Stimulated activated naive CD8-positive, alpha-beta T cell treated with anti-CD3 and anti-CD28 coated beads, Interleukin-15, Interleukin-2, amounts not matched to agents 100 ng/mL and 50 ng/mL, for 24 hours (primary cell): Measurements from ENCODE around the gene MTX1.
"Not testable (repeated sequence)": the region's sequence is repeated elsewhere in the genome, so short reads cannot be mapped to it uniquely, and the experiment has no call there.

Source experiments
- H3K27ac Mint-ChIP-seq: one replicate; pipeline ENCODE4 v1.8.0; 2021; ENCODE audit warnings: mild to moderate bottlenecking, mixed read lengths
- H3K27me3 Mint-ChIP-seq: one replicate; pipeline ENCODE4 v1.8.0; 2021; ENCODE audit warnings: mixed read lengths
- H3K36me3 Mint-ChIP-seq: one replicate; pipeline ENCODE4 v1.8.0; 2021; ENCODE audit warnings: low read depth, mixed read lengths
- H3K4me1 Mint-ChIP-seq: one replicate; pipeline ENCODE4 v1.8.0; 2021; ENCODE audit warnings: low read depth, mixed read lengths
- H3K4me3 Mint-ChIP-seq: one replicate; pipeline ENCODE4 v1.8.0; 2021; ENCODE audit warnings: mild to moderate bottlenecking, mixed read lengths
- H3K9me3 Mint-ChIP-seq: one replicate; pipeline ENCODE4 v1.8.0; 2021; ENCODE audit warnings: mixed read lengths

MTX1 gene

DNA sequence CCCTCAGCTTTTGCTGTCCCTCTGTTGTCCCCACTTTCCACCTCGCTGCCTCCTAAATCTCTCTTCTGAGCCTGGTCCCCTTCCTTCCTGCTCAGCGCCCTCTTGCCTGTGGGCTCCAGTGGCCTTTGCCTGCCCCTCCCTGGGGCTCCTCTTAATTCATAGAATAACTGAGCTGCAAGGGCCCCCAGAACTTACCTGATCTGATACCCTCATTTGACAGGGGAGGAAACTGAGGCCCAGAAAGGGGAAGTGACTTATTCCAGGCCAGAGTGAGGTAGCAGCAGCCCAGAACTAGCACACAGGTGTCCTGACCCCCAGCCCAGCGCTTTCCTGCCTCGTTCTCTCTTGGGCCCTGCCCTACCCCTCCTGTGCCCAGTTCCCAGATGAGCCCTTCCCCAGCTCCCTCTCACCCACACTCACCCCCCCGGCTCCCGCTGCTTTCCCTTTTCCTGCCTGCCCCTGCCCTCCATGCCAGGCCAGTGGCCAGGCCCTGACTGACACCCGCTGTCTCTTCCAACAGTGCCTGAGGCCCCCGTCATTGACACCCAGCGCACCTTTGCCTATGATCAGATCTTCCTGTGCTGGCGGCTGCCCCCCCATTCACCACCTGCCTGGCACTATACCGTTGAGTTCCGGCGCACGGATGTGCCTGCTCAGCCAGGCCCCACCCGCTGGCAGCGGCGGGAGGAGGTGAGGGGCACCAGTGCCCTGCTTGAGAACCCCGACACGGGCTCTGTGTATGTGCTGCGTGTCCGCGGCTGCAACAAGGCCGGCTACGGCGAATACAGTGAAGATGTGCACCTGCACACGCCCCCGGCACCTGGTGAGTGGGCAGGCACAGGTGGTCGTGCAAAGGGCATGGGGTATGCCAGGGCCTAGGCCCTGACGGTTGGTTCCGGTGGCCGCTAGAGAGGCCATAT is 29.1 kb upstream of the MTX1 start:
- Mint-ChIP-seq H3K36me3 (peaks cover 8% of the 10 kb centered on the region), H3K27me3 (no peaks in the 10 kb centered on the region), H3K4me1 (peaks cover 26% of the 10 kb centered on the region), H3K9me3 (no peaks in the 10 kb centered on the region), H3K4me3 (no peak overlapping the region), H3K27ac (no peak overlapping the region)

DNA sequence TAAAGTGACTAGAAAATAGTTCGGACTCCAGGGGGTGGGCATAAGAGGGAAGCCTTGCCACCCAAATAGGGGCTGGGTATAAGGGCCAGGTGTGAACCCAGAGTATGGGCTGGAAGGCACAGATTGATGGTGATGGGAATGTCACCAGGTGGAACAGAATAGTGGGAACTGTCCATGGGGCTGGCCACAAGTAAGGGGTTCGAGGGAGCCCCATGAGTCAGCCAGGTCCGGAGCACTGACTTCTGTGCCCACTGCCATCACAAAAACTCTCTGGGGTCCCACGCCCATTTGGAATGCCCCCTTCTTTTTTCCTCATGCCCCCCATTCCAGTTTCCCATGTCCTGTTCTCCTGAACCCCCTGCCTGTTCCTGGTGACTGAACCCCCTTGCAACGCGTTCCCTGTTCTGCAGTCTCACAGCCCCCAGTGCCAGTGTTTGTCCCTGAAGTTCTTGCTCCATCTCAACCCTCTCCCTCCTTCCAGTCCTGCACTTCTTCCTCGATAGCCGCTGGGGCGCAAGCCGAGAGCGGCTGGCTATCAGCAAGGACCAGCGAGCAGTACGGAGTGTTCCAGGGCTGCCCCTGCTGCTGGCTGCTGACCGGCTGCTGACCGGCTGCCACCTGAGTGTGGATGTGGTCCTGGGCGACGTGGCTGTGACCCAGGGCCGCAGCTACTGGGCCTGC is 27.0 kb upstream of the MTX1 start:
- no peaks in the 10 kb centered on the region for H3K27me3 Mint-ChIP-seq
- H3K9me3 Mint-ChIP-seq: no peaks in the 10 kb centered on the region
- no peak overlapping the region for H3K4me3 Mint-ChIP-seq
- peaks cover 8% of the 10 kb centered on the region for H3K36me3 Mint-ChIP-seq
- no peak overlapping the region for H3K27ac Mint-ChIP-seq
- peaks cover 12% of the 10 kb centered on the region for H3K4me1 Mint-ChIP-seq

DNA sequence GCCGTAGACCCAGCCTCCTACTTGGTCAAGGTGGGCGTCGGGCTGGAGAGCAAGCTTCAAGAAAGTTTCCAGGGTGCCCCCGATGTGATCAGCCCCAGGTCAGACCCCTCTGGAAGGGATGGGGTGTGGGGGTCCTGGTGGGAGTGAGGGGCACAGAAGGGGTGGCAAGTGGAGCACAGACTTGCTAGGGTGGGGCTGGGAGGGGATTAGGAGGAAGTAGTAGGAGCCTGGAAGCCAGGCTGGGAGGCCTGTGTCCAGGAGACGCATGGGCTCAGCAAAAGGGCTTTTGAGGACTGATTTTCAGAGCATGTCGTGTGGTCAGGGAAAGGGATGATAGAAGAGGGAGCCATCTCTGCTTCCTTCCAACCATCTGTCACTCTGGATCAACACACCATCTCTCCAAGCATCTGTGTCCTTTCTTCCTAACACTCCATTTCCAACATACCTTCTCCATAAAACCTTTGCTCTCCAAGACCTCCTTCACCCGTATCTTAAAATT is 26.4 kb upstream of the MTX1 start:
- Mint-ChIP-seq H3K36me3 (peaks cover 8% of the 10 kb centered on the region), H3K27me3 (no peaks in the 10 kb centered on the region), H3K9me3 (no peaks in the 10 kb centered on the region), H3K4me3 (no peak overlapping the region), H3K27ac (no peak overlapping the region), H3K4me1 (peaks cover 6% of the 10 kb centered on the region)

DNA sequence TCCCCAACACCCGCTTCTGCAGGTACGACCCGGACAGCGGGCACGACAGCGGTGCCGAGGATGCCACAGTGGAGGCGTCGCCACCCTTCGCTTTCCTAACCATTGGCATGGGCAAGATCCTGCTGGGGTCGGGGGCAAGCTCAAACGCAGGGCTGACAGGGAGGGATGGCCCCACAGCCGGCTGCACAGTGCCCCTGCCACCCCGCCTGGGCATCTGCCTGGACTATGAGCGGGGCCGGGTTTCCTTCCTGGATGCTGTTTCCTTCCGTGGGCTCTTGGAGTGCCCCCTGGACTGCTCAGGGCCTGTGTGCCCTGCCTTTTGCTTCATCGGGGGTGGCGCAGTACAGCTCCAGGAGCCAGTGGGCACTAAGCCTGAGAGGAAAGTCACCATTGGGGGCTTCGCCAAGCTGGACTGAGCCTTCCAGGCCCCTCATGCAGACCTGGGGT is 24.7 kb upstream of the MTX1 start:
- Mint-ChIP-seq H3K4me3 (no peak overlapping the region), H3K27ac (no peak overlapping the region), H3K36me3 (no peaks in the 10 kb centered on the region), H3K27me3 (no peaks in the 10 kb centered on the region), H3K9me3 (no peaks in the 10 kb centered on the region), H3K4me1 (peaks cover 9% of the 10 kb centered on the region)

DNA sequence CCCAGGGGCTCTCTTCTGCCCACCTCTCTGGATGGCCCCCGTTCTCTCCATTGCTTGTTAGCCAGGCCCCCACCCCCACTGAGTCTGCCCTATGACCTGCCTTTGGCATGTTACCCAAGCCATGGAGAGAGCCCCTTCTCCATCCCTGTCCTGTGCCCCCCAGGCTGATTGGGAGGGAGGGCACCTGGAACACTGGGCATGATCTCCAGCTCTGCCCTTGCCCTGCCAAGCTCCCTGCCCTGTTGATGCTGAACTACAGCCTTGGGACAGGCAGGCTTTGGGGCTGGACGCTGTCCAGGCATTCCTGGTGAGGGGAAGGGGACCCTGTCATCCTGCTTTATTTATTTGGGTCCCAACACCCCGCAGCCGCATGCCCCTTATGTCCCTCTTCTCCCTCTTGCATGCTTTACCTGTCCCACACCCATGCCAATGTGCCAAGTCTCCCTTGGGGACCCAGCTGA is 24.1 kb upstream of the MTX1 start:
- no peaks in the 10 kb centered on the region for H3K36me3 Mint-ChIP-seq
- H3K27me3 Mint-ChIP-seq: no peaks in the 10 kb centered on the region
- no peak overlapping the region for H3K27ac Mint-ChIP-seq
- peaks cover 9% of the 10 kb centered on the region for H3K4me1 Mint-ChIP-seq
- no peaks in the 10 kb centered on the region for H3K9me3 Mint-ChIP-seq
- H3K4me3 Mint-ChIP-seq: no peak overlapping the region

DNA sequence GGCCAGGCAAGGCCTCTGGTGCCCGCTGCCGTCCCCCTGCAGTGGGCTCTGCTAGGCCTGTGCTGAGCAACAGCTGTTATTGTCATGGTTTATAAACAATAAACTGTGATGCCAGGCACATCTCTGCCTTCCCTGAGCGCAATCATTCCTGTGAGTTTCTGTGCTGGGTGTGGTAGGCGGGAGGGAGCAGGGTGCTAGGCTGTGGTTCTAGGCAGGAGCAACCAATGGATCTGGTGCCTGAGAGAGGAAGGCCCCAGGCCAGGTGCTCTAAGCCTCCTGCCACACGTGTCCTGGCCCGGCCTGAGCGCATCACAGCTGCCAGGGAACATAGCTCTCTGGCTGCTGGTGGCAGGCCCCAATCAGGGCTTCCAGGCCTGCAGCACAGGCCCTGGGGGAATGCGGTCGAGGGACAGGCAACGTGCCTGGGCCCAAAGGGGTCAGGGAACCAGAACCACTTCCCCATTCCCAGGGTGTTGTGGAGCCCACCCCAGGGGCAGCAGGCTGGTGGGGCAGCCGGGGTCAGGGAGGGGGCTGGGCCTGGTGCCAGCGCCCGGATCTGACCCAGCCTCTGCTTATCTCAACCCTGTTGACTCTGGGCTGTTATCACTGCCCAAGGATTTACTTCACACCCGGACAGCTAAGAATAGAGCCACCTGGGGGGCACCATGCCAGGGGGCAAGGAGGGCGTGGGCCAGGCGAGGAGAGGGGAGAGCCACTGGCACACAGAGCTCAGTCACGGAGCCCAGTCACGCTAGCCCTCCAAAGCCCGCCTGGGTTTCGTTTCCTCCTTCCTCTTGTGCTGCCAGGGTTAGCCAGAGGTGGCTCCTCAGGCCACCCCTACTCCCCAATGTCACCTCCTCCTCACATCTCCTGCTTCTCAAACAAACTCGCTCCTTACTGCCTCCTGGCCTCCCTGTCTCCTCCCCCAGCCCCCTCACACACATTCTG is 23.4 kb upstream of the MTX1 start:
- Mint-ChIP-seq H3K4me1 (peaks cover 9% of the 10 kb centered on the region), H3K4me3 (no peak overlapping the region), H3K9me3 (no peaks in the 10 kb centered on the region), H3K36me3 (no peaks in the 10 kb centered on the region), H3K27ac (no peak overlapping the region), H3K27me3 (no peaks in the 10 kb centered on the region)

DNA sequence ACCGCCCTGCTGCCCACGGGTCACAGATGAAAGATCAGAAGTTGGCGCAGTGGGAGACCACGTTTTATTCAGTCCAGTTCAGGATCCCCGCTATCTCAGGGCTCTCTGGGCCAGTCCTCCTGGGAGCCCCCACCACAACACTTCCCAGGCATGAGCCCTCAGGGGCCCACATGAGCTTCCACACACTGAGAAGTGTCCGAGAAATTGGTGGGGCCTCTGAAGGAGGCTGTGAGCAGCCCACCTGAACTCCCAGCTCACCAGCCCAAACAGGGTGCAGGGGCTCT is 22.8 kb upstream of the MTX1 start:
- no peak overlapping the region for H3K4me3 Mint-ChIP-seq
- peaks cover 9% of the 10 kb centered on the region for H3K4me1 Mint-ChIP-seq
- no peak overlapping the region for H3K27ac Mint-ChIP-seq
- H3K27me3 Mint-ChIP-seq: no peaks in the 10 kb centered on the region
- H3K36me3 Mint-ChIP-seq: no peaks in the 10 kb centered on the region
- H3K9me3 Mint-ChIP-seq: no peaks in the 10 kb centered on the region

DNA sequence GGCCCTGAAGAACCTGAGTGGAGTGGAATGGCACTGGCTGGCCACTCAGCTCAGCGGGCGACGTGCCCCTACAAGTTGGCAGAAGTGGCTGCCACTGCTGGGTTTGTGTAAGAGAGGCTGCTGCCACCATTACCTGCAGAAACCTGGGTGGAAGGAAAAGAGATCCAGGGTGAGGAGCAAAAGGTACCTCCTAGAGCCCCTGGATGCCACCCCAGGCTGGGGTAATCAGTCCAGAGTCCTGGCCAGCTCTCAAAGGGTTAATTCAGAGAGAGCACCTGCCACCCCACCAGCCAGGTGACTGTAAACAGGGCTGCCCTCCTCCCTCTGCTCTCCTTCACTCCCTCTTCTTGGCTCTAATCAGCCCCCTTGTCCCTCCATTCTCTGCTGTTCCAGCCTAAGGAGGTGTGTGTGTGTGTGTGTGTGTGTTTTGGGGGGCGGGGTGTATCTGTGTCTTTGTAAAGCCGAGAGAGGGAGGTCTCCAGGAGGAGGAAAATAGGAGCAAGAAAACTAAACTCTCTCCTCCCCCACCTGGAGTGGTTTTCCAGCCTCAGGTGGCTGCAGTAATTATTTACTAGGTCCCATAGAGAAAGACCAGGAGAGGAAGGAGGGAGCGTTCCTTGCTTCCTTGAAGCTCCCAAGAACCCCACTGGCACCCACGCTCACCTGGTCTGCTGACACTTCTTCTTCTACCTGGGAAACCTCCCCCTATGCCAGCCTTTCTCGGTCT is 22.3 kb upstream of the MTX1 start:
- no peak overlapping the region for H3K27ac Mint-ChIP-seq
- H3K4me3 Mint-ChIP-seq: no peak overlapping the region
- H3K4me1 Mint-ChIP-seq: peaks cover 9% of the 10 kb centered on the region
- no peaks in the 10 kb centered on the region for H3K27me3 Mint-ChIP-seq
- no peaks in the 10 kb centered on the region for H3K36me3 Mint-ChIP-seq
- H3K9me3 Mint-ChIP-seq: no peaks in the 10 kb centered on the region

DNA sequence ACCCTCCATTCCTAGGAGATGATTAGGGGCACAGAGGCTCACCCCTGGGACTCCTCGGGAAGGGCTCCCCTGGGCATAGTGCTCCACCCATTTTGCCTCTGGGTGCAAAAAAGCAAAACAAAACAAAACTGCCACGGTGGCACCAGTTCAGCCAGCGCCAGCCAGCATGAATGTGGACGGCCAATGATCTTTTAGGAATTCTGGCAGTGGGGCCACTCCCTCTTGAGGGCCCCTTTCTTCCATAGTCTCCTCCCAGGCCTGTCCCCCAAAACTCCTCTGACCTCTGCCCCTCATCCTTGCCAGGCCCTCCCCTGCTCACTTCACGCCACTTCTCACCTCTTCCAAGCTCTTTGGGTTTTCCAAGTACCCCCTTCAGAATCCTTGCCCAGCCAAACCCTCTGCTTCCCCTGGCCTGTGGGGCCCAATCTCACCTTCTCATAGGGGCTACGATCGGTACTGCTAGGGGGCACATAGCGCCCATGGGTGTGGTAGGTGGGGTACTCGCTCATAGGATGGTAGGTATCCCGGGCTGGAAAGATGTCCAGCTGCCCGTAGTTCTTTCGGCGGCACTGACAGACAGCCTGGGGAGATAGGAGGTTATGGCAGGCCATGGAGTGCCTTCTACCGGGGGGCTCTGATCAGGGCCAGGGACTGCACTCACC is 21.6 kb upstream of the MTX1 start:
- Mint-ChIP-seq H3K27ac (no peak overlapping the region), H3K4me1 (peaks cover 10% of the 10 kb centered on the region), H3K4me3 (no peak overlapping the region), H3K9me3 (no peaks in the 10 kb centered on the region), H3K36me3 (no peaks in the 10 kb centered on the region), H3K27me3 (no peaks in the 10 kb centered on the region)

DNA sequence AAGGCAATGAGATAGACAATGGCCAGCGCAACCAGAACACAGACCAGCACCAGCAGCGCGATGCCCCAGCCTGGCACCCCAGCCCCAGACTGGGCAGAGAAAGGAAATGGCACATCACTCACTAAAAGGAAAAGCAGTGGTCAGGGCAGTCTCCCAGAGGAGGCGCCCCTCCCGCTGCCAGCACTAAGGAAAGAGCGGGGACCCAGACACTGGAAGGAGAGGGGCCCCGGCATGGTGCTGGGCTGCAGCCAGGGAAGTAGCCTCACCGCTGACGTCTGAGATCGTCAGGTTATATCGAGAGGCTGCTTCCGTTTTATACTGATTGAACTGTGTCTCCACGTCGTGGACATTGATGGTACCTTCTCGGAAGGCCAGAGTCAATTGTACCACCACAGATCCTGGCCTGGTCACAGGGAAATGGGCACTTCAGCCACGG is 21.0 kb upstream of the MTX1 start:
- Mint-ChIP-seq H3K9me3 (no peaks in the 10 kb centered on the region), H3K36me3 (no peaks in the 10 kb centered on the region), H3K27me3 (no peaks in the 10 kb centered on the region), H3K4me1 (peaks cover 15% of the 10 kb centered on the region), H3K27ac (no peak overlapping the region), H3K4me3 (no peak overlapping the region)

DNA sequence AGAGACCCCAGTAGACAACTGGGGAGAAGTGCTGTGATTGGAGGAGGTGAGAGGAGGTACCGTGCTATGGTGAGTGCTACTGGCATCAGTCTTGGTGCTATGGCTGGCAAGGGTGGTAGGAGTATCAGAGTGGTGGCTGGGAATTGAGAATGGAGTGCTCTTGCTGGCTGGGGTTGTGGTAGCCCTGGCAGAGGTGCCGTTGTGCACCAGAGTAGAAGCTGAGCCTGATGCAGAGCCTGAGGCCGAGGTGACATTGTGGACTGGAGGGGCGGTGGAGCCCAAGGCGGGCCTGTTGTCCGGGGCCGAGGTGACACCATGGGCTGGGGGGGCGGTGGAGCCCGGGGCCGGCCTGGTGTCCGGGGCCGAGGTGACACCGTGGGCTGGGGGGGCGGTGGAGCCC is 20.2 kb upstream of the MTX1 start:
- Mint-ChIP-seq H3K9me3 (no peaks in the 10 kb centered on the region), H3K27ac (peak overlapping the region; percentile 28), H3K4me1 (peaks cover 21% of the 10 kb centered on the region), H3K27me3 (no peaks in the 10 kb centered on the region), H3K4me3 (no peak overlapping the region), H3K36me3 (no peaks in the 10 kb centered on the region)

DNA sequence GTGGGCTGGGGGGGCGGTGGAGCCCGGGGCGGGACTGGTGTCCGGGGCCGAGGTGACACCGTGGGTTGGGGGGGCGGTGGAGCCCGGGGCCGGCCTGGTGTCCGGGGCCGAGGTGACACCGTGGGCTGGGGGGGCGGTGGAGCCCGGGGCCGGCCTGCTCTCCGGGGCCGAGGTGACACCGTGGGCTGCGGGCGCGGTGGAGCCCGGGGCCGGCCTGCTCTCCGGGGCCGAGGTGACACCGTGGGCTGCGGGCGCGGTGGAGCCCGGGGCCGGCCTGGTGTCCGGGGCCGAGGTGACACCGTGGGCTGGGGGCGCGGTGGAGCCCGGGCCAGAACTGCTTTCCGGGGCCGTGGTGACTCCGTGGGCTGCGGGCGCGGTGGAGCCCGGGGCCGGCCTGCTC is 18.6 kb upstream of the MTX1 start:
- H3K4me3 Mint-ChIP-seq, H3K9me3 Mint-ChIP-seq, H3K27ac Mint-ChIP-seq, H3K36me3 Mint-ChIP-seq, H3K27me3 Mint-ChIP-seq: not testable (repeated sequence)
- peaks cover 31% of the 10 kb centered on the region for H3K4me1 Mint-ChIP-seq

DNA sequence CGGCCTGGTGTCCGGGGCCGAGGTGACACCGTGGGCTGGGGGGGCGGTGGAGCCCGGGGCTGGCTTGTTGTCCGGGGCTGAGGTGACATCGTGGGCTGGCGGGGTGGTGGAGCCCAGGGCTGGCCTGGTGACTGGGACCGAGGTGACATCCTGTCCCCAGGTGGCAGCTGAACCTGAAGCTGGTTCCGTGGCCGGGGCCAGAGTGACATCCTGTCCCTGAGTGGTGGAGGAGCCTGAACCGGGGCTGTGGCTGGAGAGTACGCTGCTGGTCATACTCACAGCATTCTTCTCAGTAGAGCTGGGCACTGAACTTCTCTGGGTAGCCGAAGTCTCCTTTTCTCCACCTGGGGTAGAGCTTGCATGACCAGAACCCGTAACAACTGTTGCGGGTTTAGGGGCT is 16.6 kb upstream of the MTX1 start:
- H3K4me1 Mint-ChIP-seq: peaks cover 43% of the 10 kb centered on the region
- peak overlapping the region; percentile 29 for H3K27ac Mint-ChIP-seq

More for the DNA sequence above, 16.6 kb upstream of the MTX1 start:
- no peaks in the 10 kb centered on the region for H3K27me3 Mint-ChIP-seq
- H3K36me3 Mint-ChIP-seq: peaks cover 5% of the 10 kb centered on the region
- no peak overlapping the region for H3K4me3 Mint-ChIP-seq
- H3K9me3 Mint-ChIP-seq: no peaks in the 10 kb centered on the region
